ENCODE measurements around the gene DDX39A.
A peak's percentile ranks its signal among the peaks of the same experiment; 100 is the strongest.
"Not testable (repeated sequence)": the region's sequence is repeated elsewhere in the genome, so short reads cannot be mapped to it uniquely, and the experiment has no call there.

DDX39A gene

DNA sequence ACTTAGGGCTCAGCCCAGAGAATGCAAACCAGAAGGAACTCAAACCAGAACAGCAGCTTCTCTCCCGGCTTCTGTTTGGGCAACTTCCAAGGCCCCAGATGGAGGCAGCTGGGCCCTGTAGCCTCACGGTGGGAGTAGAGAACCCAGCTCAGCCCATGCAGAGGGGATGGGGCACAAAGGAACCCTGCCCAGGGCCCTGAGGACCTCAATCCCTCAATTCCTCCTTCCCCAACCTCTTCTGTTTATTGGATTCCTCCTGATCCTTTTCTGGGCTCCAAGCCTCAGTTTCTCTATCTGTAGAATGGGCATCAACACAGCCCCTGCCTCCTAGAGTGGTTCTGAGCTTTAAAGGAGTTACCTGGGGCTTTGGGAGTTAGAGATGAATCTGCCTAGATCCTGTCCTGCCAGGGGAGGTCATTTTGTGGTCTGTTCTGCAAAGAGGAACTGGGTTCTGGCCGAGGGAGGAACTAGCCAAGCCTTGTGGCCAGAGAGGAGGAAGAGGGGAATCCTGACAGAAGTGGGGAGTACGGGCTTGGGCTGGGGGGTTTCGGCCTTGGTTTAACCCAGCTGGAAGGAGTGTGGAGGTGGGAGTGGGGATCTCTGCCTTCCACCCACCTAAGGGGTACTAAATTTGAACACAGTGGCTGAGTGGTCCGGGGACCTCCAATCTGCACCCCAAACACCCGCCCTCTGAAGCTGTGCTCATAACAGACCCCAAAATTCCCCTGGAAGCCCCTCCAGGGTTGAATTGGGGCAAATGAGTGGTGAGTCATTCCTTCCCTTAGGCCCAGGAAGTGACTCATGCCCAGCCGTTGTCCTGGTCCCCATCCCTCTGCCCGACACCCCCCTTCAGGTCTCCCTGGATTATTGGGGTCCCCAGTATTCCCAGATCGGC is 35.2 kb downstream of the DDX39A start:
- peak; percentile 76 to 87 (median 86) for DNase-seq

DNA sequence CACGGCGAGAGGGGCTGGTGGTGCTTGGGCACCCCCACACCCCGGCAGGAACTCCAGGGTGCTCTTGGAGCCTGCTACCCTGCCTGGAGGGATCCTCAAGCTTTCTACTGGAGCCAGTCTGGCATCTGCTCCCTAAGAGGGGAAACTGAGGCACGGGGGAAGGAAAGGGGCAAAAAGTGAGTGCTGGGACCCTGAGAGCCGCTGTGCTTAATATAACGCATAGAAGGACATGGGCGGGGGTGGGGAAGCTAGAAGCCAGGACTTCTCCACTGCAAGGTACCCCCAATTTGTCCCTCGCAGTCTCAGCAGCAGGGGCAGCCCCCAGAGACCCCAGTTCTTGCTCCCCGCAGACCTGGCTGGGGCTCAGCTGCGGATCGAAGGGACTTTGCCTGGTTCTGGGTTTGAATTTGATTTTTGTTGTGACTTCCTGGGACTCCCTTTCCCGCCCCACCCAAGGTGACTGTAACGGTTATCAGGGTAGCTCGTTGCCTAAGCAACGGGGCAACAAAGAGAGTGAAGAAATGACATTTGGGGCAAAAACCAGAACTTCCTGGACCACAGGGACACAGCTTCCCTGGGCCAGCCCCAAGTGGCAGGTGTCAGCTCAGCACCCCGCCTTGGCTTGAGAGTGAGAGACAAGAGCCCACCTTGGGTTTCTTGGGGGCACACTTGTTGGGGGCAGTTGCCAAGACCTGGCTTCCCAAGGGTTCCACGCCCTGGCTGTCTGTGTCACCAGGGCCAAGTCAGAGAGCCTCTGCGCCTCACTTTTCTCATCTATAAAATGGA is 37.3 kb downstream of the DDX39A start:
- DNase-seq, result peak; percentile 58 to 77 (median 72)

DNA sequence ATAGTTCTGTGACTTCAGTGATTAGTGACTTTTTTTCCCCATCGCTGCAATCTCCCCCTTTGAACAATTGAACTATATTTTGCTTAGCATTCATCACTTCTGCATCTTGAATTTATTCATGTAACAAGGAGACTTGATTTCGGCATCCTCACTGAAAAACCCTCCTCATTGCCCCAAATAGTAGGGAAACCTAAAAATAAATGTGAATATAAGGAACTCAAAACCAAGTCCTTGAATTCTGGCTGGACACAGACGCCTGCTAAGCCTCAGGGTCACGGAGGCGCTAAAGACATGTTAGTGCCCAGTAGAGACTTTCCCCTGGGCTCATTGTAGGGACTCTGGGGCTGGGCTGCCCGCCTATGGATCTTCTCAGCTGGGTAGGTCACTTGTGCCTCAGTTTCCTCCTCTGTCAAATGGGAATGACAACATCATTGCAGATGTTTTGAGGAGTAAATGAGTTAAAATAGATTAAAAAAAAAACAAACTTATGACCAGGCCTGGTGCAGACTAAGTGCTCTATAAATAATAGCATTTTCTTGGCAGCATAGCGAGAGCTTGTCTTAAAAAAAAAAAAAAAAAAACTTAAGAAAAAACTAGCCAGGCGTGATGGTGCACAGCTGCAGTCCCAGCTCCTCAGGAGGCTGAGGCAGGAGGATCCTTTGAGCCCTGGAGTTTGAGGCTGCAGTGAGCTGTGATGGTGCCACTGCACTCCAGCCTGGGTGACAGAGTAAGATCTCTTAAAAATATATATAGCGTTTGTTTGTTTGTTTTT is 39.7 kb downstream of the DDX39A start:
- peak; percentile 15 to 54 (median 49) for DNase-seq

DNA sequence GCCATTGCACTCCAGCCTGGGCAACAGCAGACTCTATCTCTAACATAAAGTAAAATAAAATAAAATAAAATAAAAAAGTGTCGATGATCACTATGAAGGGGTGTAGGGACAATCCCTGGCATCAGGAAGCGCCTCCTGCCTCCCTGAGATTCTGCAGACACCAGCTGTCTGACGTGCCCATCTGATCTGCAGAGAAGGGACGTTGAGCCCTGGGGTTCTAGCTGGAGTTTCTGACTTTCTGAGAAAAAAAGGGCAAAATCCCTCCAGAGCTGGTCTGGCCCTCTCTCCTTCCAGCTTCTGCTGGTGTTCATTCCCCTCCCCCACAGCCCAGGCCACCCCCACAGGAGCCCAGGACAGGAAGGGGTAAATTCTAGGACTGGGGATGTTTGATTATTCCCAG is 40.3 kb downstream of the DDX39A start:
- DNase-seq, result no peak

DNA sequence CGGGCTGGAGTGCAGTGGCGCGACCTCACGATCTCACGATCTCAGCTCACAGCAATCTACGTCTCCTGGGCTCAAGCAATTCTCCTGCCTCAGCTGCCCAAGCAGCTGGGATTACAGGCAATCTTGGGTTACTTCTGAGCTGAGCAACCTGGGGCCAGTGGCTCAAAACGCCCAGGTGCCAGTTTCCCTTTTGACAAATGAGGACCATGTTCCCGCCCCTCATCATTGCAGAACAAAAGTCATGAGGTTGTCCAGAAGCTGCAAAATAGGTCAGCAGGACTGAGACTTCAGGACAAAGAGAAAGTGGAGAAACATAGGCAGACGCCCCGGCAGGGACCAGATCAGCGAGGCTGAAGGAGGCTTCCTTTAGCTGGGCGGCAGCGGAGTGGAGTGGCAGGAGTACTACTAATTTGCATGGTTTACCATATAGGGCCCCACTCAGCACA is 41.2 kb downstream of the DDX39A start:
- DNase-seq, result peak; percentile 22 to 58 (median 54)

DNA sequence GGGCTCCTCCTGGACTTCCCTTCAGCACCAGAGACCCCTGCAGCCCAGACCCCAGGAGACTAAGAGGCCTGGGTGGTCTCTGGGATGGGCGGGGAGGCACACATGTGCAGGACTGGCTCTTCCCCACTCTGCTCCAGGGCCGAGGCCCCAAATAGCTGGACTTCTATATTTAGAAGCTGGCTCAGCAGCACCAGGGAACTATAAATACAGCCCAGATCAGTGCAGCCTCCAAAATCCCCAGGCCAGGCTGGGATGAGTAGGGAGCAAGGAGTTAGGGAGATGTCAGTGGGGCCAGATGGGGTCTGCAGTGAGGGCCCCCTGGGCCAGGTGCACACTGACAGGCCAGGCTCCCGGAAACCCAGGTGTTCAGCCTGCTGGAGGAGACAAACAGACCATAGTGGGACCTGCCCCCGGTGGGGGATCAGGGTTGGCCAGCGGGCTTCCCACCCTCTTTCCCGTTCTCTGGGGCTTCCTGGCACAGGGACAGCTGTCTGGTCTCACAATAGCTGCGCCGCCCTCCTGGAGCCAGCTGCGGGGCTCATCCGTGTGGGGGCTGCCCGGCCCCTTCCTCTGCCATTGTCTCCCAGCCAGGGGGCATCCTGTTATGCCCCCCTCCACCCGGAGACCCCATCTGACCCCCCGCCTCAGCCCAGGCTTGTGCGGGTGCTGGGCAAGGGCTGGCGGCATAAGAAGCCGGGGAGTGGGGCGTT is 43.4 kb downstream of the DDX39A start:
- peak; percentile 67 to 83 (median 79) for DNase-seq

DNA sequence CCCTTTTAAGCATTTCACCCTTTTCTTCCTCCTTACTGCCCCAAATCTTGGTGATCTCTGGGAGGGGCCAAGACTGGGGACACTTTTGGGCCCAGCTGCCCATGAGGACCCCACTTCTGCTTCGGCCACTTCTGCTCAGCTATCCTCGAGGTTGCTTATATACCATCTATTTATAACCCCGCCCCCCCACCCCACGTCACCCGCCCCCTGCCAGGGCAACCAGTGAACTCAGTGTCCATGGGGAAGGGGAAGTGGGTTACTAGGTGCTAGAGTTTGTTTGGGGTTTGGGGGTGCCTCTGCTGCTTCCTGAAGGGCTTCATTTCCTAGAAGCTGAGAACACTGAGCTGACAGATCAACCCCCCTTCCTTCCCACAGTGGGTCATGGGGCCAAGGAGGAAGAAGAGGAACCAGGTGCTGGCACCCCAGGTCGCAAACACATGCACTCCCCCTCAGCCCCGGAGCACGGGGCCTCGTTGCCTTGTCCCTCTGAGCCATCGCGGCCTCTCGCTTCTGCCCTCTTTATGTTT is 44.0 kb downstream of the DDX39A start:
- DNase-seq, result peak; percentile 85 to 95 (median 92)

DNA sequence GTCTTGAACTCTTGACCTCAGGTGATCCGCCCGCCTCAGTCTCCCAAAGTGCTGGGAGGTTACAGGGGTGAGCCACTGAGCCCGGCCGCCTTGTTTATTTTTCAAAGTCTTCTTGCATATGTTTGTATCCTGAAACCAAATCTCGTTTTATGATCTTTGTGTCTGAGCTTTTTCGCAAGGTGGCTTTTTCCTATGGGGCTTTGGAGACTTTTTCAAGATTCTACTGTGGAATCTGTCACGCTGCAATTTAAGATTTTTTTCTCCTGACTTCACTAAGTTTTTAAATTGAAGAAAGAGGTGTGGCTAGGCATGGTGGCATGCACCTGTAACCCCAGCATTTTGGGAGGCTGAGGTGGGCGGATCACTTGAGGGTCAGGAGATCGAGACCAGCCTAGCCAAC is 44.8 kb downstream of the DDX39A start:
- not testable (repeated sequence) for DNase-seq

DNA sequence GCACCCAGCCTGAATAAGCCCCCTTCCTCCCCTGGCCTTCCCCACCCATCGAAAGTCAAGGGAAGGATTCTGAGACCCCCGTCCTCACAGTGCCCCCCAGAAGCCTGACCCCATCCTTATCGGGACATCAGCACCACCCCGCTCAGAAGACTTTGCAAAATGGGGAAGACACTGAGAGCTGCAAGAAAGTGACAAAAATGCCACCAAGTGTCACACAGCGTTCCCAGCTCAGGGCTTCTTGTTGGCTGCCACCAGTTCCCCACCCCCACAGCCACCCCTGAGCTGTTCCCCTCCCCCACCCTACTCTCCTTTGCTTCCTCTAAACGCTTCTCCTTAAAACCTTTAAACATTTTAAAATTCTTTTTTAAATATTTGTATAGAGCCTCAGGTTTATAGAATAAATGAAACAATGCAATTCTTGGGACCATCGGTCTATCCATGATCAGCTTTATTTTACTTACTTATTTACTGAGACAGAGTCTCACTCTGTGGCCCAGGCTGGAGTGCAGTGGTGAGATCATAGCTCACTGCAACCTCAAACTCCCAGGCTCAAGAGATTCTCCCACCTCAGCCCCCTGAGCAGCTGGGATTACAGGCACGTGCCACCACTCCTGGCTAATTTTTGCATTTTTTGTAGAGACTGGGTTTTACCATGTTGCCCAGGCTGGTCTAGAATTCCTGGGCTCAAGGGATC is 46.6 kb downstream of the DDX39A start:
- DNase-seq, result peak; percentile 51 to 75 (median 71)

DNA sequence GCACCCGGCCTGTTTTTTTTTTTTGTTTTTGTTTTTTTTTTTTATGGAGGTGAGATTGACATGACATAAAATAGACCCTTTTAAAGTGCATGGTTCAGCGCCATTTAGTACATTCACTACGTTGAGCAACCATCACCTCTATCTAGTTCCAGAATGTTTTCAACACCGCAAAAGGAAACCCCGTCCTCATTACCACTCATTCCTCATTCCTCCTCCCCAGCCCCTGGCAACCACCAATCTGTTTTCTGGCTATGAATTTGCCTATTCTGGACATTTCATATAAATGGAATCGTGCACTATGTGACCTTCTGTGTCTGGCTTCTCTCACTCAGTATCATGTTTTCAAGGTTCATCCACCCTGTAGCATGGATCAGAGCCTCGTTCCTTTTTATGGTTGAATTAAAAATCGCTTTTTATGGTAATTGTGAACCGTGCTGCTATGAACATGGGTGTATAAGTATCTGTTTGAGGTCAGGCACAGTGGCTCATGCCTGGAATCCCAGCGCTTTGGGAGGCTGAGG is 47.8 kb downstream of the DDX39A start:
- no peak for DNase-seq

DNA sequence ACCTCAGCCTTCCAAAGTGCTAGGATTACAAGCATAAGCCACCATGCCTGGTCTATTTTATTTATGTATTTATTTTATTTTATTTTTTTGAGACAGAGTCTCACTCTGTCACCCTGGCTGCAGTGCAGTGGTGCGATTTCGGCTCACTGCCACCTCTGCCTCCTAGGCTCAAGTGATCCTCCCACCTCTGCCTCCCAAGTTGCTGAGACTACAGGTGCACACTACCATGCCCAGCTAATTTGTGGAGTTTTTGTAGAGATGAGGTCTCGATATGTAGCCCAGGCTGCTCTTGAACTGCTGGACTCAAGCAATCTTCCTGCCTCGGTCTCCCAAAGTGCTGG is 48.2 kb downstream of the DDX39A start:
- DNase-seq, result no peak

DNA sequence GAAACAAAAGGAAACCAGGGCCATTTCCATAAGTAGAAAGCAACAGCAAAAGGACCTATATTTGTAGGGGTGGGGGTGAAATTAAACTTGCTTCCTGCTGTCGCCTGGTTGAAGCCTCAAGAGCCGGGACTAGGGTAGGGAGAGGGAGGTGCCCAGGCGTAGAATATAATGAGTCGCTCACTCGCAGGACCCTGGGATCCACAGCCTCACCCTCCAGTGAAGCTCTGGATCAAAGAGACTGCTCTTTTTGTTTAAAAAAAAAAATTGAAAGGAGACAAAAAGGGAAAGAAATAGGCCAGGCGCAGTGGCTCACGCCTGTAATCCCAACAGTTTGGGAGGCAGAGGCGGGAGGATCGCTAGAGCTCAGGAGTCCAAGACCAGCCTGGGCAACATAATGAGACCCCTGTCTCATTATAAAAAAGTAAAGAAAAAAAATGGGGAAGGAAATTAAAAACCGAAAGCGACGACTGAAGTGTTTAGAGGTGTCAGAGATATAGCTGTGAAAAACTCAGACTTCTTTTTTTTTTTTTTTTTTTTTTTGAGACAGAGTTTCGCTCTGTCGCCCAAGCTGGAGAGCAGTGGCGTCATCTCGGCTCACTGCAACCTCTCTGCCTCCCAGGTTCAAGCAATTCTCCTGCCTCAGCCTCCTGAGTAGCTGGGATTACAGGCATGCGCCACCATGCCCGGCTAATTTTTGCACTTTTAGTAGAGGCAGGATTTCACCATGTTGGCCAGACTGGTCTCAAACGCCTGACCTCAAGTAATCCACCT is 48.8 kb downstream of the DDX39A start:
- peak; percentile 46 to 77 (median 68) for DNase-seq

DNA sequence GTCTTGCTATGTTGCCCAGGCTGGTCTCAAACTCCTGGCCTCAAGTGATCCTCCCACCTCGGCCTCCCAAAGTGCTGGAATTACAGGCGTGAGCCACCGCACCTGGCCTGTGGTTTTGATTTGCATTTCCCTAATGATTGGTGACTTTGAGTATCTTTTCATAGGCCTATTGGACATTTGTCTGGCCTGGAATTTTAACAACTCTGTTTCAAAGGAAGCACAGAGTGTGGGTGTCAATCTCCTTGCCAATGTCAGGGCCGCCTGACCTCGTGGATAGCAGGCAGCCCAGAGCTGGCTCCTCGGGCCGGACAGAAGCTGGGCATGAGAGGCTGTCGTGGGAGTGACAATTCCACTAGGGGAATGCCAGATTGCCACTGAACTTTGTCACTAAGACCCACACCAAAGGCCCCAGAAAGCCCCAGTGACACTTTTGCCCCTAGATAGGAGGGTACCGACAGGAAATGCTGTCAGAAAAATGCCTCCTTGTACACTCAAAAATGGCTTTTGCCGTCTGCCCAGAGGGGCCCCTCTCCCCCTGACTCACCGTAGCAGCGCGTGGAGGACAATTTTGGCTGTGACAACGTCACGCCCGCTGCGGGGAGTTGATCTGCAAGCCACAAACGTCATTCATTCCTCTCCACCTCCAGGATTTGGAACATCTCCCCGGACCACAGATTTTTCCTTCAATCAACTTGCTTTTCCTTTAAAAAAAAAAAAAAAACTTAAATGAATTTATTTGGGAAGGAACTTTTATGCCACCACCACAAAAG is 49.6 kb downstream of the DDX39A start:
- DNase-seq, result peak; percentile 60 to 78 (median 70)

DNA sequence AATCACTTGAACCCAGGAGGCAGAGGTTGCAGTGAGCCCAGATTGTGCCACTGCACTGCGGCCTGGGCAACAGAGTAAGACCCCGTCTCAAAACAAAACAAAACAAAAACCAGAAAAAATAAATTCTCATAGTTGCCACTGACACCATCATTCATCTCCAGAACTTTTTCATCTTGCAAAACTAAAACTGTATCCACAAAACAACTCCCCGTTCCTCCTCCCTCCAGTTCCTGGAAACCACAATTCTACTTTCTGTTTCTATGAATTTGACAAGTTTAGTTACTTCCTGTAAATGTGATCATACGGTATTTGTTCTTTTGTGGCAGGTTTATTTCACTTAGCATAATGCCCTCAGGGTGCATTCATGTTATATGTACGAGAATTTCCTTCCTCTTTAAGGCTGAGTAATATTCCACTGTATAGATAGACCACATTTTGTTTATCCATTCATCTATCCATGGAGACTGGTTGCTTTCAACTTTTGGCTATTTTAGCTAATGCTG is 51.1 kb downstream of the DDX39A start:
- peak; percentile 38 to 83 (median 70) for DNase-seq

DNA sequence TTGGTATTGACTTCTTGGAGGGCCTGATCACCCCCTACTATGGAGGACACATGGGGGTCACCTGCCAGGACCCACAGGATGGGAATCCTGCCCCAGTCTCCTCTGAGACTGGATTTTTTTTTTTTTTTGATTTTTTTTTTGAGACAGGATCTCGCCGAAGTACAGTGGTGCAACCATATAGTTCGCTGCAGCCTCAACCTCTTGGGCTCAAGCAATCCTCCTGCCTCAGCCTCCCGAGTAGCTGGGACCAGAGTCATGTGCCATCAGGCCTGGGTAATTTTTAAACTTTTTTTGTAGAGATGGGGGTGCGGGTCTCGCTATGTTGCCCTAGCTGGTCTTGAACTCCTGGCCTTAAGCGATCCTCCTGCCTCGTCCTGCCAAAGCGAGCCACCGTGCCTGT is 52.1 kb downstream of the DDX39A start:
- no peak for DNase-seq

DNA sequence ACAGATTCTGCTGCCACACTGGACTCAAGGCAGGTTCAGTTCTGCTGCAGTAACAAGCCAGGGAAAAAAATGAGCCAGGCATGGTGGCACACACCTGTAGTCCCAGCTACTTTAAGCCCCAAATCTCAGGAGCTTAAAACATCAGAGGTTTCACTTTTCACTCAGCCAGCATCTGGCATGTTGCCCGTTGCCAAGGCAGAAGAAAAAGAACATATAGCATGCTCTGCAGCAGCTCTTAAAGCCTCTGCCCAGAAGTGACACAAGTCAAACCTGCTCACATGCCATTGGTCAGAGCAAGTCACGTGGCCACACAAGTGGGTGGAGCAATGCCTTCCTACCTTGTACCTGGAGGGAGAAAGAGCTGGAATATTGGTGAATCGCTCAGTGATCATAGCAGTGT is 52.6 kb downstream of the DDX39A start:
- peak; percentile 72 to 85 (median 83) for DNase-seq

DNA sequence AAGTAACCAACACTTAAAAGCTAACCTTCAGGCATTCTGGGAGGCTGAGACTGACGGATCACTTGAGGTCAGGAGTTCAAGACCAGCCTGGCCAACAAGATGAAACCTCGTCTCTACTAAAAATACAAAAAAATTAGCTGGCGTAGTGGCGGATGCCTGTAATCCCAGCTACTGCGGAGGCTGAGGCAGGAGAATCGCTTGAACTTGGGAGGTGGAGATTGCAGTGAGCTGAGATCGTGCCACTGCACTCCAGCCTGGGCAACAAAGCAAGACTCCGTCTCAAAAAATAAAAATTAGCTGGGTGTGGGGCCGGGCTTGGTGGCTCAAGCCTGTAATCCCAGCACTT is 55.1 kb downstream of the DDX39A start:
- not testable (repeated sequence) for DNase-seq

DNA sequence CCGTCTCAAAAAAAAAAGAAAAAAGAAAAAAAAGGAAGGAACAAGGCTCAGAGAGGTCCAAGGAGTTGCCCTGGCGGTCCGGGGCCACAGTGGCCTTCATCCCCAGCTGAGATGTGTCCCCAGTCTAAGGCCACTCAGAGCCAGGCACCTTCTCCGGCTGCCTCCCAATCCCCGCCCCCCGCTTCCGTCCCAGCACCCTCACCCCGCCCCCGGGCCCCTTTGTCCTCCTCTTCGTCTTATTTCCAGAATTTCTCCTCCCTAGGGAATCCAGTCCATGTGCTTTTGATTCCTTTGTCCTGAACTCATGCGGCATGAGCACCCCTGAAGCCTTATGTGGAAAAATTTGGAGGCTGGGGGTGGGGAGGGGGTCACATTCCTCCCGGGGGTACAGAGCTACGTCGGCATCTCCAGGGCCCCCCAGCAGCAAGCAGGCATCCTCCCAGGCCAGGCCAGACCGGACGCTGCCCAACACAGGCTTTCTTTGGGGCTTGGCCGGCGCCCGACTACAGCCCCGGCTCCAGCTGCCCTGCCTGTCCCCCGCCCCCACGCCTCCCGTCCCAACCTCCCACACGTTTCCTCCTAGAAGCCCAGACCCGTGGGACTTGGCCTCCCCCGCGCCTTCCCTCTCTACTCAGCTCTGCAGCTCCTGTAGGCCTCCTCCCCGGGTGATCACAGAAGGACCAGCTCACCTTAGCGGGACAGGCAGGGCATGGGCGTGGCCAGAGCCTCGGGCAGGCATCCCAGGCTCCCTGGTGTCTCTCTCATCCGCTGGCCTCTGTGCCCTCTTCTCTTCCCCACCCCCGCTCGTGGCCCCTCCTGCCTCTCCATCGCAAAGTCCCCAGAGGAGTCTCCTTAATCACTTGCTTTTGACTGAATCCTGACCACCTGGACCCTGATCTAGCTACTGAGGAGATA is 55.7 kb downstream of the DDX39A start:
- peak; percentile 26 to 82 (median 64) for DNase-seq

Measured in suppressor macrophage (primary cell).